ENCODE results near the gene ZNF574. TPM values are rescaled to one million over a fixed set of nuclear protein-coding genes. Genes with fewer than 3 reads are reported as not detected.

ZNF574 gene
- total and polyA plus RNA-seq, 2 experiments from 2014 or later, result 19.4 to 61.2 TPM

DNA sequence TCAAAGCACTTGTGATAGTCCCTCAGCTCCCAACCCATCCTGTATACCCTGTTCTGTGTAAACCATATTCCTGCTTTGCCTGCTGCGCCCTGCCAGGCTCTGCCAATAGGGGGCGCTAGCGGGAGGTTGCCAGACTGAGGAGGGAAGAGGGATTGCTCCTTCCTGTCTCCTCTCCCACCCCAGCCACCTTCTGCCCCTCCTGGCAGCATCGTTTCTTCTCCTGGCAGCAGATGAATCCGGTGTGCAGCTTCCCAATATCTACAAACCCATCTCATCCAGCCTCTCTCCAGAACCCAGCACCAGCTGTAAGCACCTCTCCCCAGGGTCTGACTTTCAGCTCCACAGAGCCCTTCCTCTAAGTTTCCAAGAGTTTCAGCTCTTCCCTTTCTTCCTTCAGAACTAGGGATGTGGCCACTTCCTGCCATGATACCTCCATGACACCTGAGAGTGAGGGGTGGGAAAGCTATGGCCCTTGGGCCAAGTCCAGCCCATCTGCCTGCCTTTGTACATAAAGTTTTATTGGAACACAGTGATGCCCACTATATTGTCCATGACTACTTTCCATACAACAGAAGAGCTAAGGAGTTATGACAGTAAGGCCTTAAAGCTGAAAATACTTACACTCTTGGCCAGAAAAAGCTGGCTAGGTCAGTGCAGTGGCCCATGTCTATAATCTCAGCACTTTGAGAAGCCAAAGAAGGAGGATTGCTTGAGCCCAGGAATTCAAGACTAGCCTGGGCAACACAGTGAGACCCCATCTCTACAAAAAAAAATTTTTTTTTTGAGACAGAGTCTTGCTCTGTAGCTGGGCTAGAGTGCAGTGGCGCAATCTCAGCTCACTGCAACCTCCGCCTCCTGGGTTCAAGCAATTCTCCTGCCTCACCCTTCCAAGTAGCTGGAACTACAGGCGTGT, 47.4 kb upstream of the ZNF574 start:
- Histone ChIP-seq H3K27ac (ENCODE audit: low read depth) (peak overlapping the region; percentile 78), H3K27me3 (ENCODE audit: insufficient read depth) (no peaks in the 10 kb centered on the region), H2AFZ (no peak overlapping the region), H3K4me3 (peak overlapping the region; percentile 37; the same call in 1 of the 2 replicates), H4K20me1 (replicated peaks; ENCODE audit: insufficient read depth) (no peaks in the 10 kb centered on the region; the same call in 1 of the 2 replicates), H3F3A (replicated peaks; ENCODE audit: low read depth) (peaks cover 12% of the 10 kb centered on the region), H3K4me2 (0 out of 2 replicates have a peak overlapping the region, but pooled peaks have one; percentile 47), H3K79me2 (replicated peaks; ENCODE audit: insufficient read depth) (no peaks in the 10 kb centered on the region), H3K9me2 (ENCODE audit: insufficient read depth) (no peaks in the 10 kb centered on the region; the same call in 1 of the 2 replicates), H3K36me3 (ENCODE audit: insufficient read depth) (no peaks in the 10 kb centered on the region), H3K4me1 (ENCODE audit: insufficient read depth) (peaks cover 8% of the 10 kb centered on the region)
- H3K4me3 Mint-ChIP-seq, result peak overlapping the region; percentile 80
- H3K27me3 Mint-ChIP-seq (ENCODE audit: insufficient read depth, low read depth, poor library complexity), result peaks cover 10% of the 10 kb centered on the region
- peaks cover 36% of the 10 kb centered on the region for H3K4me1 Mint-ChIP-seq
- TF ChIP-seq EZH2 (IDR thresholded peaks at IDR 0.05; ENCODE audit: low read depth, unreplicated experiment) (no peak), POLR2AphosphoS5 (IDR thresholded peaks at IDR 0.05; ENCODE audit: low read depth) (no peak), CTCF (conservative IDR thresholded peaks at IDR 0.05; ENCODE audit: low read depth in 2 of 2) (peak; percentile 97 to 99), ZNF462 (CRISPR knock-in tag; IDR thresholded peaks at IDR 0.05) (0 out of 2 replicates have a peak, but pooled peaks have one; percentile 4), ZNF331 (CRISPR knock-in tag; IDR thresholded peaks at IDR 0.05; ENCODE audit: low read depth) (no peak), ZNF114 (CRISPR knock-in tag; IDR thresholded peaks at IDR 0.05) (no peak), NANOG (IDR thresholded peaks at IDR 0.05; ENCODE audit: borderline replicate concordance) (no peak), STAT1 (IDR thresholded peaks at IDR 0.05; ENCODE audit: unreplicated experiment) (no peak), JUNB (IDR thresholded peaks at IDR 0.05; ENCODE audit: unreplicated experiment) (no peak), EZH2phosphoT487 (IDR thresholded peaks at IDR 0.05; ENCODE audit: unreplicated experiment) (no peak), CREB1 (CRISPR knock-in tag; IDR thresholded peaks at IDR 0.05; ENCODE audit: low read depth) (peak; percentile 21; the same call in 1 of the 2 replicates)
- TF ChIP-seq, protein P1, sequence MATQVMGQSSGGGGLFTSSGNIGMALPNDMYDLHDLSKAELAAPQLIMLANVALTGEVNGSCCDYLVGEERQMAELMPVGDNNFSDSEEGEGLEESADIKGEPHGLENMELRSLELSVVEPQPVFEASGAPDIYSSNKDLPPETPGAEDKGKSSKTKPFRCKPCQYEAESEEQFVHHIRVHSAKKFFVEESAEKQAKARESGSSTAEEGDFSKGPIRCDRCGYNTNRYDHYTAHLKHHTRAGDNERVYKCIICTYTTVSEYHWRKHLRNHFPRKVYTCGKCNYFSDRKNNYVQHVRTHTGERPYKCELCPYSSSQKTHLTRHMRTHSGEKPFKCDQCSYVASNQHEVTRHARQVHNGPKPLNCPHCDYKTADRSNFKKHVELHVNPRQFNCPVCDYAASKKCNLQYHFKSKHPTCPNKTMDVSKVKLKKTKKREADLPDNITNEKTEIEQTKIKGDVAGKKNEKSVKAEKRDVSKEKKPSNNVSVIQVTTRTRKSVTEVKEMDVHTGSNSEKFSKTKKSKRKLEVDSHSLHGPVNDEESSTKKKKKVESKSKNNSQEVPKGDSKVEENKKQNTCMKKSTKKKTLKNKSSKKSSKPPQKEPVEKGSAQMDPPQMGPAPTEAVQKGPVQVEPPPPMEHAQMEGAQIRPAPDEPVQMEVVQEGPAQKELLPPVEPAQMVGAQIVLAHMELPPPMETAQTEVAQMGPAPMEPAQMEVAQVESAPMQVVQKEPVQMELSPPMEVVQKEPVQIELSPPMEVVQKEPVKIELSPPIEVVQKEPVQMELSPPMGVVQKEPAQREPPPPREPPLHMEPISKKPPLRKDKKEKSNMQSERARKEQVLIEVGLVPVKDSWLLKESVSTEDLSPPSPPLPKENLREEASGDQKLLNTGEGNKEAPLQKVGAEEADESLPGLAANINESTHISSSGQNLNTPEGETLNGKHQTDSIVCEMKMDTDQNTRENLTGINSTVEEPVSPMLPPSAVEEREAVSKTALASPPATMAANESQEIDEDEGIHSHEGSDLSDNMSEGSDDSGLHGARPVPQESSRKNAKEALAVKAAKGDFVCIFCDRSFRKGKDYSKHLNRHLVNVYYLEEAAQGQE (IDR thresholded peaks at IDR 0.05; ENCODE audit: unreplicated experiment), result no peak
- TF ChIP-seq, protein P2, sequence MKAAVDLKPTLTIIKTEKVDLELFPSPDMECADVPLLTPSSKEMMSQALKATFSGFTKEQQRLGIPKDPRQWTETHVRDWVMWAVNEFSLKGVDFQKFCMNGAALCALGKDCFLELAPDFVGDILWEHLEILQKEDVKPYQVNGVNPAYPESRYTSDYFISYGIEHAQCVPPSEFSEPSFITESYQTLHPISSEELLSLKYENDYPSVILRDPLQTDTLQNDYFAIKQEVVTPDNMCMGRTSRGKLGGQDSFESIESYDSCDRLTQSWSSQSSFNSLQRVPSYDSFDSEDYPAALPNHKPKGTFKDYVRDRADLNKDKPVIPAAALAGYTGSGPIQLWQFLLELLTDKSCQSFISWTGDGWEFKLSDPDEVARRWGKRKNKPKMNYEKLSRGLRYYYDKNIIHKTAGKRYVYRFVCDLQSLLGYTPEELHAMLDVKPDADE (IDR thresholded peaks at IDR 0.05), result no peak
- no peaks in the 10 kb centered on the region; the same call in 2 of the 3 replicates for H3K9me3 Mint-ChIP-seq
- peak; percentile 85 for DNase-seq (ENCODE audit: low spot score)
- peaks cover 35% of the 10 kb centered on the region for H3K36me3 Mint-ChIP-seq (ENCODE audit: low read depth)
- peak; percentile 80 for ATAC-seq
- H3K27ac Mint-ChIP-seq, result peak overlapping the region; percentile 84
